A549 (cell line): ENCODE results near the gene NKIRAS2. TPM values are rescaled to one million over a fixed set of nuclear protein-coding genes. Genes with fewer than 3 reads are reported as not detected.
"Not testable (repeated sequence)": the region's sequence is repeated elsewhere in the genome, so short reads cannot be mapped to it uniquely, and the experiment has no call there.

ENCODE experiments used
- ATAC-seq, 2 experiments: fragments of 200-7000 bp in 1 of 2; fragments of >200 bp in 1 of 2; cut with Nextera tagmentation in 1 of 2; cut with Tn5 transposase in 1 of 2; 3 replicates each; pipeline versions ENCODE4 v1.8.0 to v1.9.1; 2018 to 2020; ENCODE audit warnings: mild to moderate bottlenecking in 1 of 2, moderate library complexity in 1 of 2
- CTCF ChIA-PET: fragments of 300-600 bp; sonication (Branson Sonifier 250); formaldehyde crosslinking; extraction: SDS; loops from one replicate; lab custom pipeline; 2021; ENCODE audit warnings: antibody characterized with exemption, inconsistent platforms; lab: Yijun Ruan, JAX
- POLR2A ChIA-PET: fragments of 350-600 bp; formaldehyde crosslinking; extraction: SDS; loops from one replicate; lab custom pipeline; 2021; ENCODE audit warnings: antibody characterized with exemption, inconsistent platforms; lab: Yijun Ruan, JAX
- DNase-seq, 2 experiments: peaks; one replicate each; pipeline versions ENCODE4 v3.0.0 to v3.0.0-alpha.2; 2011 to 2016; ENCODE audit warnings: low read depth in 1 of 2, low spot score in 1 of 2
- FAIRE-seq: peaks from 2 replicates; lab custom pipeline; 2011; peaks lifted over from hg19 to GRCh38; lab: Jason Lieb, UNC
- H3K27ac ChIP-seq, 2 experiments: fragments of >200 bp; sonication (Bioruptor Twin); formaldehyde crosslinking; 3 replicates each; pipeline ENCODE4 v1.5.1; 2016 to 2017
- H3K4me1 ChIP-seq: fragments of >200 bp; sonication (Bioruptor Twin); formaldehyde crosslinking; 3 replicates; pipeline ENCODE4 v1.6.1; 2016
- H3K4me2 ChIP-seq: fragments of >200 bp; sonication (Bioruptor Twin); formaldehyde crosslinking; 3 replicates; pipeline ENCODE4 v1.6.1; 2016
- H3K4me3 ChIP-seq: fragments of >200 bp; sonication (Bioruptor Twin); formaldehyde crosslinking; 3 replicates; pipeline ENCODE4 v1.5.1; 2016
- H3K9me3 ChIP-seq: fragments of >200 bp; sonication (Bioruptor Twin); formaldehyde crosslinking; 3 replicates; pipeline ENCODE4 v1.6.1; 2016
- CEBPB ChIP-seq, 2 experiments: fragments of >200 bp in 1 of 2; sonication (Bioruptor Twin) in 1 of 2; formaldehyde crosslinking in 1 of 2; IDR thresholded peaks; 2 replicates each; pipeline ENCODE4 v1.6.1; 2012 to 2016
- CHD2 ChIP-seq: fragments of 150-350 bp; IDR thresholded peaks from 2 replicates; pipeline ENCODE4 v1.6.1; 2014; ENCODE audit warnings: low read length; ENCODE audit not compliant: partially characterized antibody
- EHMT2 ChIP-seq: fragments of 200-600 bp; sonication (generic); IDR thresholded peaks from 2 replicates; pipeline ENCODE4 v1.6.1; 2016; ENCODE audit warnings: antibody characterized with exemption, low read depth, mild to moderate bottlenecking, moderate library complexity
- FOSB ChIP-seq: fragments of 250-450 bp; sonication (Bioruptor Pico); IDR thresholded peaks from 2 replicates; pipeline ENCODE4 v1.5.0; 2020; ENCODE audit warnings: mild to moderate bottlenecking, moderate library complexity
- HOXA7 ChIP-seq: fragments of 250-450 bp; sonication (Bioruptor Pico); IDR thresholded peaks from 2 replicates; pipeline ENCODE4 v1.5.0; 2020; ENCODE audit warnings: mild to moderate bottlenecking, moderate library complexity
- JUN ChIP-seq, 2 experiments: fragments of >200 bp; sonication (Bioruptor Twin); formaldehyde crosslinking; IDR thresholded peaks; 2 replicates in 1 of 2; 3 replicates in 1 of 2; pipeline ENCODE4 v1.6.1; 2016 to 2017
- MAFK ChIP-seq: fragments of 450-650 bp; IDR thresholded peaks from 2 replicates; pipeline ENCODE4 v1.6.1; 2014; ENCODE audit not compliant: partially characterized antibody
- MAZ ChIP-seq: fragments of 150-350 bp; IDR thresholded peaks from 2 replicates; pipeline ENCODE4 v1.6.1; 2014; ENCODE audit warnings: antibody characterized with exemption, low read depth, low read length, borderline replicate concordance
- NR3C1 ChIP-seq: fragments of >200 bp; sonication (Bioruptor Twin); formaldehyde crosslinking; IDR thresholded peaks from 3 replicates; pipeline ENCODE4 v1.6.1; 2017
- PHF8 ChIP-seq: fragments of 200-600 bp; sonication (generic); IDR thresholded peaks from 2 replicates; pipeline ENCODE4 v1.6.1; 2016; ENCODE audit warnings: low read depth, mild to moderate bottlenecking, antibody characterized with exemption, moderate library complexity, borderline replicate concordance
- POLR2AphosphoS2 ChIP-seq: conservative IDR thresholded peaks from 2 replicates; pipeline ENCODE4 v1.6.1; 2012; ENCODE audit warnings: low read length, improper control_type of control experiment, inconsistent platforms
- RFX5 ChIP-seq: fragments of 450-650 bp; IDR thresholded peaks from 2 replicates; pipeline ENCODE4 v1.7.1; 2014; ENCODE audit warnings: antibody characterized with exemption, mild to moderate bottlenecking, moderate library complexity
- WGBS: methylation state at CpG from one replicate; pipeline ENCODE4 v1.1.6; 2017; ENCODE audit errors: missing lambda C conversion rate; 5-methylcytosine and 5-hydroxymethylcytosine counted together
- polyA plus RNA-seq, 4 experiments: library from polyadenylated mRNA; depleted of rRNA in 3 of 4; stranded (reverse); fragments of >200 nt; fragmentation: RNase III in 1 of 4; extraction: RNeasy Plus Mini Kit Qiagen cat#74134 plus additional on column Dnase treatment in 1 of 4; gene quantifications; 2 replicates in 3 of 4; 3 replicates in 1 of 4; pipeline ENCODE4 v1.2.3, GENCODE V29; 2011 to 2017
- TF ChIP-seq, protein P1 (sequence below): fragments of 150-350 bp; IDR thresholded peaks from 2 replicates; pipeline ENCODE4 v1.6.1; 2014; ENCODE audit warnings: low read depth, mild to moderate bottlenecking, low read length
- TF ChIP-seq, protein P2 (sequence below): fragments of 250-450 bp; sonication (Bioruptor Pico); IDR thresholded peaks from 2 replicates; pipeline ENCODE4 v1.5.0; 2021; ENCODE audit warnings: mild to moderate bottlenecking, moderate library complexity, borderline replicate concordance
- TF ChIP-seq, protein P3 (sequence below): fragments of 200-600 bp; sonication (generic); IDR thresholded peaks from 2 replicates; pipeline ENCODE4 v1.6.1; 2016; ENCODE audit warnings: antibody characterized with exemption, mild to moderate bottlenecking, moderate library complexity

The NKIRAS2 gene
- polyA plus RNA-seq, 2 of the 4 experiments (the other 2 are of a cell fraction), result 48.0 to 52.2 TPM

DNA sequence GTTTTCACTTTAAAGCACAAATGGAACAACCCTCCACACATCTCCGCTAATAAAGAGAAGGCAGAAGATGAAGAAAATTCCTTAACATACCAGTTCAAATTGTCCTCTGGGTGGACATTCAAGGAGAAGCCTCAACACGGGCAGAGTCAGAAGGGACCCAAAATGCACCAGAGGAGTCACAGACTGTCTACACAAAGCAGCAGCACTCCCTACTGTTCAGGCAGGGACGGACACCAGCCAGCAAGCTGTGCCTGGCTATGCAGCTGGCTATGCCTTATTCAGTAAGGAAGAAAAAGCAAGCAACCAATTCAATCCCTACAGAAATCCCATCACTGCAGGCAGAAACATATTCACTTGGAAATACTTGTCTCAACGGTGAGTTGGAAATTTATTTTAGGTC lies 10.7 kb upstream of the NKIRAS2 start (continued):
- TF ChIP-seq POLR2AphosphoS2 (no peak), CHD2 (no peak)

DNA sequence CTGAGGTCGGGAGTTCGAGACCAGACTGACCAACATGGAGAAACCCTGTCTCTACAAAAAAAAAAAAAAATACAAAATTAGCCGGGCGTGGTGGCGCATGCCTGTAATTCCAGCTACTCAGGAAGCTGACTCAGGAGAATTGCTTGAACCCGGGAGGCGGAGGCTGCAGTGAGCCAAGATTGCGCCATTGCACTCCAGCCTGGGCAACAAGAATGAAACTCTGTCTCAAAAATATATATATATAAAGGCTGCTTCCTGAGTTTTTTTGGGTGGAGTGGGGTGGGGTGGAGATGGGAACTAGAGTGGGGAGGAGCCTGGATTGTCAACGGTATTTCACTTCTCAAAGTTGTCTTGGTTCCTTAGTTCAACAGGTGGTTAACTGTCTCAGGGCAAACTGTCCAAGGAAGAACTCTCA lies 9.6 kb upstream of the NKIRAS2 start:
- POLR2A ChIA-PET, FAIRE-seq, H3K9me3 ChIP-seq, ATAC-seq, DNase-seq, H3K4me3 ChIP-seq: not testable (repeated sequence)
- WGBS, result 61% methylated on average over 9 of the region's 9 CpGs
- TF ChIP-seq CEBPB (IDR thresholded peaks at IDR 0.05) (peak in 1 of 2 experiments; percentile 41; a peak in 1 of 4 replicates), MAFK (peak; percentile 36)
- Histone ChIP-seq H3K4me1 (peaks cover 35% of the 10 kb centered on the region), H3K27ac (peak overlapping the region in 1 of 2 experiments; percentile 23; a peak in 2 of 6 replicates), H3K4me2 (peak overlapping the region; percentile 17)
- CTCF ChIA-PET, result interaction anchor here (1.4 to 1.9 kb wide), 2 partner anchors 10 to 51 kb away, joined by 3 to 13 read pairs; partner anchors contain the start of gene NKIRAS2

DNA sequence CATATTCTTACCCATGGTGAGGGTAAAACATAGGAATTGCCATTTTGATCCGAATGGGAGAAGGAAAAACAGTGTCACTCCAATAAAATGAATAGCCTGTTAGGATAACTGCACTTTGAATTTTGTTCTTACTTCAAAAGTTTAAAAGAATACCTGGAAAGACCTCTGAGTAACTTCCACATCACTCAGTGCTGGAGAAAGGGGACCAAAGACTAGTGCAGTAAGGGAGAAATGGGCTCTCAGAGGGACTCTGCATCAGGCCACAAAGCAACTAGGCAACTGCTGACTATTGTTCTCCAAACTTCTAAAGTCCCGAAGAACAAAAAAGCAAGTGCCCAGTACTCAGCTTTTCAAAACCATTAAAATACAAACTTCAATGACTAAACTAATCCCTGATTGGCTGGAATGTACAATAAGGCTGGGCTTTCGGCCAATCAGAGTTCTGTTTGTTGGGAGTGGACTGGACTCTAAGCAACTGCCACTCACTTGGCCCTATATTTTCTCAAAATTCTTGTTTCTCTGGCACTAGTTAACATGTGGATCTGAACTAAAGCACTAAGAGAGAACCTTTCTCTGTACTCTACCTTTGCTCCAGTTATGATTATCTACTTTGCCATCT lies 8.9 kb upstream of the NKIRAS2 start:
- Histone ChIP-seq H3K4me2 (peak overlapping the region; percentile 17; the same call in 2 of the 3 replicates), H3K4me1 (peaks cover 35% of the 10 kb centered on the region), H3K4me3 (no peak overlapping the region), H3K9me3 (no peaks in the 10 kb centered on the region), H3K27ac (peak overlapping the region in 1 of 2 experiments; percentile 23; a peak in 2 of 6 replicates)
- 96% methylated on average over 3 of the region's 3 CpGs for WGBS
- ATAC-seq (peak; percentile 47 to 58; a peak in 4 of 6 replicates), FAIRE-seq (no peak), DNase-seq (peak; percentile 62 to 76)
- TF ChIP-seq HOXA7 (CRISPR knock-in tag) (no peak), MAZ (no peak), RFX5 (no peak), FOSB (CRISPR knock-in tag) (no peak), PHF8 (no peak)
- TF ChIP-seq, protein P1, sequence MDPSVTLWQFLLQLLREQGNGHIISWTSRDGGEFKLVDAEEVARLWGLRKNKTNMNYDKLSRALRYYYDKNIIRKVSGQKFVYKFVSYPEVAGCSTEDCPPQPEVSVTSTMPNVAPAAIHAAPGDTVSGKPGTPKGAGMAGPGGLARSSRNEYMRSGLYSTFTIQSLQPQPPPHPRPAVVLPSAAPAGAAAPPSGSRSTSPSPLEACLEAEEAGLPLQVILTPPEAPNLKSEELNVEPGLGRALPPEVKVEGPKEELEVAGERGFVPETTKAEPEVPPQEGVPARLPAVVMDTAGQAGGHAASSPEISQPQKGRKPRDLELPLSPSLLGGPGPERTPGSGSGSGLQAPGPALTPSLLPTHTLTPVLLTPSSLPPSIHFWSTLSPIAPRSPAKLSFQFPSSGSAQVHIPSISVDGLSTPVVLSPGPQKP, result no peak
- ChIA-PET POLR2A (no interaction called here), CTCF (interaction anchor here (0.6 to 19.4 kb wide), 5 partner anchors 14 to 418 kb away, joined by 3 to 378 read pairs (median 4); partner anchors contain the start of gene CNP)

DNA sequence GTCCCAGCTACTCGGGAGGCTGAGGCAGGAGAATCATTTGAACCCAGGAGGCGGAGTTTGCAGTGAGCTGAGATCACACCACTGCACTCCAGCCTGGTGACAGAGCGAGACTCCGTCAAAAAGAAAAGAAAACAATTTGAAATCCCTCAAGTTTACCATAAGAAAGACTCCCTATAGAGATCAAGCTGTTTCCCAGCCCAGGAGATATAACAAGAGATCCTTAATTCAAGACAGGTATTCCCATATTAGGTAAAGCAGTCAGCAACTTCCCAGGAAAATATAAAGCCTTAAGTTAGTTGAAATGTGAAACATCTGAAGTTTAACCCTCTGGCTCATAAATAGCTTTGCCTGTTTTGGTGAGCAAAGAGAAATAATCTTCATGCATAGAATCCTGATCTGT lies 7.5 kb upstream of the NKIRAS2 start:
- not testable (repeated sequence) for ATAC-seq, H3K4me2 ChIP-seq, H3K27ac ChIP-seq, FAIRE-seq, H3K9me3 ChIP-seq, DNase-seq, H3K4me3 ChIP-seq
- H3K4me1 ChIP-seq, result peaks cover 37% of the 10 kb centered on the region
- CTCF ChIA-PET, result interaction anchor here (0.8 to 19.4 kb wide), 9 partner anchors 9 to 210 kb away, joined by 3 to 378 read pairs (median 4); partner anchors contain the start of gene CNP
- WGBS, result 89% methylated on average over 4 of the region's 4 CpGs
- POLR2A ChIA-PET, result interaction anchor here (1.0 kb wide), 1 partner anchor 39 kb away, joined by 4 read pairs; no protein-coding TSS in a partner anchor

DNA sequence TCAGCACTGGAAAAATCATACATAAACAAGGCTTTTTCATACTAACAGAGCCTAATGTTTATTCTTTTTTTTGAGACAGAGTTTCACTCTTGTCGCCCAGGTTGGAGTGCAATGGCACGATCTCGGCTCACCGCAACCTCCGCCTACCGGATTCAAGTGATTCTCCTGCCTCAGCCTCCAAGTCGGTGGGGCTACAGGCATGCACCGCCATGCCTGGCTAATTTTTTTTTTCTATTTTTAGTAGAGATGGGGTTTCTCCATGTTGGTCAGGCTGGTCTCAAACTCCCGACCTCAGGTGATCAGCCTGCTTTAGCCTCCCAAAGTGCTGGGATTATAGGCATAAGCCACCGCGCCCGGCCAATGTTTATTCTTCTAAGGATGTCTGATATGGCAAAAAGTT lies 6.2 kb upstream of the NKIRAS2 start:
- H3K4me2 ChIP-seq, POLR2A ChIA-PET, ATAC-seq, FAIRE-seq, H3K9me3 ChIP-seq, DNase-seq, H3K4me3 ChIP-seq, H3K27ac ChIP-seq: not testable (repeated sequence)
- WGBS, result 96% methylated on average over 12 of the region's 12 CpGs
- CTCF ChIA-PET, result interaction anchor here (0.7 to 19.4 kb wide), 6 partner anchors 9 to 158 kb away, joined by 3 to 378 read pairs (median 6); partner anchors contain the start of gene CNP
- H3K4me1 ChIP-seq, result peaks cover 41% of the 10 kb centered on the region

DNA sequence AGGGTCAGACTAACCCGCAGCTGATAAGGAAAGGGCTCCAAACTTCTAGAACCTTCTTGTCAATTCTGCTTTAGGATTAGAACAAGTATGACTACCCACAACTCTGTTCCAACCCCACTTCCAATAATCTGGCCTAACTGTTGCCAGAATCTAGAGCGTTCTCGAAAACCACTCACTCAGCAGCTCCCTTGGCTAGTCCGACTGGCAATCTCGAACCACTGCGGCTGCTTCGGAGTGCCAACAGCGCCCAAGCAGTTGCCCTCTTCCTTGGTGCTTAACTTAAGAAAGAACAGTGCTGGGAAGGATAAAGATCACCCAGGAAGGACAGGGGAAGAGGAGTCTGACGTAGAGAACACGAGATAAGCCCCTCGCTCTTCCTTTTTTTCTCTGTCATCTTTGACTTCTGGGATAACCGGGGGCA lies 3.5 kb upstream of the NKIRAS2 start:
- FAIRE-seq (no peak), ATAC-seq (no peak), DNase-seq (no peak)
- CTCF ChIA-PET, result interaction anchor here (0.9 to 19.4 kb wide), 8 partner anchors 8 to 89 kb away, joined by 3 to 658 read pairs (median 46); partner anchors contain the start of genes CNP, DHX58, HSPB9 and KAT2A
- Histone ChIP-seq H3K9me3 (no peaks in the 10 kb centered on the region), H3K4me3 (peak overlapping the region; percentile 72), H3K4me2 (peak overlapping the region; percentile 87), H3K4me1 (peaks cover 29% of the 10 kb centered on the region), H3K27ac (peak overlapping the region; percentile 93 to 94)
- POLR2A ChIA-PET, result interaction anchor here (0.6 to 2.3 kb wide), 7 partner anchors 9 to 97 kb away, joined by 3 to 27 read pairs (median 4); partner anchors contain the start of genes CNP and ODAD4
- 7% methylated on average over 12 of the region's 12 CpGs for WGBS
- TF ChIP-seq PHF8, result no peak
- no peak for TF ChIP-seq JUN (IDR thresholded peaks at IDR 0.05)
- TF ChIP-seq CHD2, result no peak
- no peak for TF ChIP-seq EHMT2
- TF ChIP-seq, protein P2, sequence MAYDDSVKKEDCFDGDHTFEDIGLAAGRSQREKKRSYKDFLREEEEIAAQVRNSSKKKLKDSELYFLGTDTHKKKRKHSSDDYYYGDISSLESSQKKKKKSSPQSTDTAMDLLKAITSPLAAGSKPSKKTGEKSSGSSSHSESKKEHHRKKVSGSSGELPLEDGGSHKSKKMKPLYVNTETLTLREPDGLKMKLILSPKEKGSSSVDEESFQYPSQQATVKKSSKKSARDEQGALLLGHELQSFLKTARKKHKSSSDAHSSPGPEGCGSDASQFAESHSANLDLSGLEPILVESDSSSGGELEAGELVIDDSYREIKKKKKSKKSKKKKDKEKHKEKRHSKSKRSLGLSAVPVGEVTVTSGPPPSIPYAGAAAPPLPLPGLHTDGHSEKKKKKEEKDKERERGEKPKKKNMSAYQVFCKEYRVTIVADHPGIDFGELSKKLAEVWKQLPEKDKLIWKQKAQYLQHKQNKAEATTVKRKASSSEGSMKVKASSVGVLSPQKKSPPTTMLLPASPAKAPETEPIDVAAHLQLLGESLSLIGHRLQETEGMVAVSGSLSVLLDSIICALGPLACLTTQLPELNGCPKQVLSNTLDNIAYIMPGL (CRISPR knock-in tag), result no peak
- TF ChIP-seq, protein P3, sequence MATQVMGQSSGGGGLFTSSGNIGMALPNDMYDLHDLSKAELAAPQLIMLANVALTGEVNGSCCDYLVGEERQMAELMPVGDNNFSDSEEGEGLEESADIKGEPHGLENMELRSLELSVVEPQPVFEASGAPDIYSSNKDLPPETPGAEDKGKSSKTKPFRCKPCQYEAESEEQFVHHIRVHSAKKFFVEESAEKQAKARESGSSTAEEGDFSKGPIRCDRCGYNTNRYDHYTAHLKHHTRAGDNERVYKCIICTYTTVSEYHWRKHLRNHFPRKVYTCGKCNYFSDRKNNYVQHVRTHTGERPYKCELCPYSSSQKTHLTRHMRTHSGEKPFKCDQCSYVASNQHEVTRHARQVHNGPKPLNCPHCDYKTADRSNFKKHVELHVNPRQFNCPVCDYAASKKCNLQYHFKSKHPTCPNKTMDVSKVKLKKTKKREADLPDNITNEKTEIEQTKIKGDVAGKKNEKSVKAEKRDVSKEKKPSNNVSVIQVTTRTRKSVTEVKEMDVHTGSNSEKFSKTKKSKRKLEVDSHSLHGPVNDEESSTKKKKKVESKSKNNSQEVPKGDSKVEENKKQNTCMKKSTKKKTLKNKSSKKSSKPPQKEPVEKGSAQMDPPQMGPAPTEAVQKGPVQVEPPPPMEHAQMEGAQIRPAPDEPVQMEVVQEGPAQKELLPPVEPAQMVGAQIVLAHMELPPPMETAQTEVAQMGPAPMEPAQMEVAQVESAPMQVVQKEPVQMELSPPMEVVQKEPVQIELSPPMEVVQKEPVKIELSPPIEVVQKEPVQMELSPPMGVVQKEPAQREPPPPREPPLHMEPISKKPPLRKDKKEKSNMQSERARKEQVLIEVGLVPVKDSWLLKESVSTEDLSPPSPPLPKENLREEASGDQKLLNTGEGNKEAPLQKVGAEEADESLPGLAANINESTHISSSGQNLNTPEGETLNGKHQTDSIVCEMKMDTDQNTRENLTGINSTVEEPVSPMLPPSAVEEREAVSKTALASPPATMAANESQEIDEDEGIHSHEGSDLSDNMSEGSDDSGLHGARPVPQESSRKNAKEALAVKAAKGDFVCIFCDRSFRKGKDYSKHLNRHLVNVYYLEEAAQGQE, result no peak
- no peak for TF ChIP-seq NR3C1
